GM21390 (cell line): Measurements from ENCODE around the gene SLC7A7.
A peak's percentile ranks its signal among the peaks of the same experiment; 100 is the strongest.
"Not testable (repeated sequence)": the region's sequence is repeated elsewhere in the genome, so short reads cannot be mapped to it uniquely, and the experiment has no call there.

ENCODE experiments used
- ATAC-seq: cut with Tn5 transposase; IDR thresholded peaks from one replicate; pipeline ENCODE4 v1.9.1; 2021; ENCODE audit not compliant: unreplicated experiment

Gene SLC7A7

GRCh38 chr14:22844221-22845102, 29.2 kb upstream of the SLC7A7 start:
- no peak for ATAC-seq

- no peak for ATAC-seq
These were observed 28.1 kb upstream of the SLC7A7 start for GRCh38 chr14:22843123-22843925.

- ATAC-seq, result no peak
These were observed 27.2 kb upstream of the SLC7A7 start for GRCh38 chr14:22842211-22843122.

- ATAC-seq, result no peak
These were observed 26.5 kb upstream of the SLC7A7 start for GRCh38 chr14:22841769-22842168.

GRCh38 chr14:22841311-22841710, 26.1 kb upstream of the SLC7A7 start:
- ATAC-seq, result no peak

- ATAC-seq, result no peak
These were observed 24.0 kb upstream of the SLC7A7 start for GRCh38 chr14:22839159-22839779.

- ATAC-seq, result no peak
These were observed 23.4 kb upstream of the SLC7A7 start for GRCh38 chr14:22838631-22839041.

GRCh38 chr14:22837750-22838538, 22.7 kb upstream of the SLC7A7 start:
- ATAC-seq, result no peak

GRCh38 chr14:22837114-22837749, 22.0 kb upstream of the SLC7A7 start:
- ATAC-seq, result no peak

GRCh38 chr14:22836301-22837113, 21.3 kb upstream of the SLC7A7 start, which contains the start of gene MMP14:
MMP14 (plus strand) TSS chr14:22836585; CDS start chr14:22836818, 233 bp downstream.
- ATAC-seq, result no peak

- ATAC-seq, result no peak
These were observed 20.3 kb upstream of the SLC7A7 start for GRCh38 chr14:22835505-22835904.

- no peak for ATAC-seq
These were observed 15.3 kb upstream of the SLC7A7 start for GRCh38 chr14:22830443-22831010.

GRCh38 chr14:22829661-22830442, 14.6 kb upstream of the SLC7A7 start, which contains the start of gene MRPL52:
MRPL52 (plus strand) TSS chr14:22829887; CDS start chr14:22829913, 26 bp downstream.
- peak; percentile 83 for ATAC-seq

GRCh38 chr14:22829076-22829660, 13.9 kb upstream of the SLC7A7 start:
- ATAC-seq, result not testable (repeated sequence)

- ATAC-seq, result no peak
These were observed 9.6 kb upstream of the SLC7A7 start for GRCh38 chr14:22824711-22825359.

GRCh38 chr14:22822571-22823098, 7.4 kb upstream of the SLC7A7 start:
- ATAC-seq, result no peak
